Panc1 (cell line): ENCODE data around the gene FLRT1. TPM values are rescaled to one million over a fixed set of nuclear protein-coding genes. Genes with fewer than 3 reads are reported as not detected.

Source experiments
- ATAC-seq: fragments of 200-7000 bp; cut with Tn5 transposase; 2 replicates; pipeline ENCODE4 v1.9.1; 2020; ENCODE audit warnings: mild to moderate bottlenecking, moderate library complexity
- BruUV-seq: library from RNA; stranded (reverse); fragments of 400-500 nt; replicated peaks from 2 replicates; lab custom pipeline; 2021; lab: Mats Ljungman, UMichigan
- CTCF ChIA-PET: fragments of 300-600 bp; sonication (Branson Sonifier 250); formaldehyde crosslinking; loops from one replicate; lab custom pipeline; 2022; ENCODE audit warnings: antibody characterized with exemption; lab: Charles Lee
- POLR2A ChIA-PET: fragments of 300-600 bp; sonication (Branson Sonifier 250); formaldehyde crosslinking; loops from one replicate; lab custom pipeline; 2022; ENCODE audit warnings: antibody characterized with exemption; lab: Charles Lee
- DNase-seq: peaks from one replicate; pipeline ENCODE4 v3.0.0-alpha.2; 2010; ENCODE audit warnings: low read depth, low spot score
- H3K27ac ChIP-seq: 2 replicates; pipeline ENCODE4 v1.5.1; 2011; ENCODE audit warnings: mild to moderate bottlenecking, low read length, inconsistent platforms
- H3K27me3 ChIP-seq: fragments of 200-500 bp; sonication (Bioruptor generic); 2 replicates; pipeline ENCODE4 v1.6.0; 2014; ENCODE audit warnings: low read length, inconsistent platforms; ENCODE audit not compliant: control insufficient read depth, insufficient read depth
- H3K36me3 ChIP-seq: fragments of 200-500 bp; sonication (Bioruptor generic); 2 replicates; pipeline ENCODE4 v1.5.1; 2014; ENCODE audit warnings: inconsistent platforms, mild to moderate bottlenecking, low read length, moderate library complexity; ENCODE audit not compliant: control insufficient read depth, insufficient read depth
- H3K4me1 ChIP-seq: 2 replicates; pipeline ENCODE4 v1.5.1; 2011; ENCODE audit warnings: inconsistent platforms, mild to moderate bottlenecking, low read length, moderate library complexity; ENCODE audit not compliant: control insufficient read depth, insufficient read depth
- H3K4me3 ChIP-seq, 2 experiments: 2 replicates each; pipeline ENCODE4 v1.5.1; 2011 to 2012; ENCODE audit warnings: low read depth in 2 of 2, low read length in 2 of 2, mild to moderate bottlenecking in 2 of 2, inconsistent platforms in 1 of 2, moderate library complexity in 1 of 2
- H3K9me3 ChIP-seq: fragments of 200-500 bp; sonication (Bioruptor generic); 2 replicates; pipeline ENCODE4 v1.5.1; 2014; ENCODE audit warnings: low read depth, mild to moderate bottlenecking, inconsistent platforms, low read length, moderate library complexity; ENCODE audit not compliant: control insufficient read depth, insufficient read depth
- POLR2AphosphoS5 ChIP-seq: IDR thresholded peaks from 2 replicates; pipeline ENCODE4 v1.6.1; 2012; ENCODE audit warnings: mild to moderate bottlenecking, low read depth, low read length, moderate library complexity
- SIN3A ChIP-seq: IDR thresholded peaks from 2 replicates; pipeline ENCODE4 v1.6.1; 2012; ENCODE audit warnings: low read depth, mild to moderate bottlenecking, low read length, moderate library complexity, borderline replicate concordance; ENCODE audit not compliant: insufficient read depth
- TCF7L2 ChIP-seq: IDR thresholded peaks from 2 replicates; pipeline ENCODE4 v1.6.1; 2011; ENCODE audit warnings: mild to moderate bottlenecking, low read depth, low read length, inconsistent platforms
- in situ Hi-C: cut with HindIII; loops from 2 replicates; pipeline ENCODE4 v1.10.0; 2016; ENCODE audit warnings: low sequenced_read_pairs, low pct_unique_long_range_greater_than_20kb
- intact Hi-C: fragments of 100-400 bp; cut with micrococcal nuclease; formaldehyde crosslinking; loops from one replicate; pipeline ENCODE4 v1.10.0; 2022; ENCODE audit not compliant: unreplicated experiment
- total RNA-seq: library from RNA; stranded (reverse); gene quantifications from one replicate; pipeline ENCODE4 v1.2.1, GENCODE V29; 2021; ENCODE audit not compliant: unreplicated experiment
- TF ChIP-seq, protein P1 (sequence below), 2 experiments: IDR thresholded peaks; 2 replicates each; pipeline ENCODE4 v1.6.1; 2011 to 2012; ENCODE audit warnings: low read depth in 2 of 2, control low read depth in 1 of 2, low read length in 1 of 2, mild to moderate bottlenecking in 1 of 2, moderate library complexity in 1 of 2; ENCODE audit not compliant: insufficient read depth in 1 of 2
- TF ChIP-seq, protein P2 (sequence below): fragments of 450-650 bp; IDR thresholded peaks from 2 replicates; pipeline ENCODE4 v1.5.1; 2017; ENCODE audit warnings: mild to moderate bottlenecking

Gene FLRT1
- total RNA-seq, 1 experiment from 2014 or later = 0.51 TPM

GRCh38 chr11:63999349-64000025 is 36.2 kb upstream of the FLRT1 start:
- TF ChIP-seq POLR2AphosphoS5 (no peak), SIN3A (no peak), TCF7L2 (no peak)
- TF ChIP-seq, protein P1, sequence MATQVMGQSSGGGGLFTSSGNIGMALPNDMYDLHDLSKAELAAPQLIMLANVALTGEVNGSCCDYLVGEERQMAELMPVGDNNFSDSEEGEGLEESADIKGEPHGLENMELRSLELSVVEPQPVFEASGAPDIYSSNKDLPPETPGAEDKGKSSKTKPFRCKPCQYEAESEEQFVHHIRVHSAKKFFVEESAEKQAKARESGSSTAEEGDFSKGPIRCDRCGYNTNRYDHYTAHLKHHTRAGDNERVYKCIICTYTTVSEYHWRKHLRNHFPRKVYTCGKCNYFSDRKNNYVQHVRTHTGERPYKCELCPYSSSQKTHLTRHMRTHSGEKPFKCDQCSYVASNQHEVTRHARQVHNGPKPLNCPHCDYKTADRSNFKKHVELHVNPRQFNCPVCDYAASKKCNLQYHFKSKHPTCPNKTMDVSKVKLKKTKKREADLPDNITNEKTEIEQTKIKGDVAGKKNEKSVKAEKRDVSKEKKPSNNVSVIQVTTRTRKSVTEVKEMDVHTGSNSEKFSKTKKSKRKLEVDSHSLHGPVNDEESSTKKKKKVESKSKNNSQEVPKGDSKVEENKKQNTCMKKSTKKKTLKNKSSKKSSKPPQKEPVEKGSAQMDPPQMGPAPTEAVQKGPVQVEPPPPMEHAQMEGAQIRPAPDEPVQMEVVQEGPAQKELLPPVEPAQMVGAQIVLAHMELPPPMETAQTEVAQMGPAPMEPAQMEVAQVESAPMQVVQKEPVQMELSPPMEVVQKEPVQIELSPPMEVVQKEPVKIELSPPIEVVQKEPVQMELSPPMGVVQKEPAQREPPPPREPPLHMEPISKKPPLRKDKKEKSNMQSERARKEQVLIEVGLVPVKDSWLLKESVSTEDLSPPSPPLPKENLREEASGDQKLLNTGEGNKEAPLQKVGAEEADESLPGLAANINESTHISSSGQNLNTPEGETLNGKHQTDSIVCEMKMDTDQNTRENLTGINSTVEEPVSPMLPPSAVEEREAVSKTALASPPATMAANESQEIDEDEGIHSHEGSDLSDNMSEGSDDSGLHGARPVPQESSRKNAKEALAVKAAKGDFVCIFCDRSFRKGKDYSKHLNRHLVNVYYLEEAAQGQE (IDR thresholded peaks at IDR 0.05; ENCODE audit: insufficient read depth in 1 of 2, low read depth in 2 of 2, low read length in 1 of 2) = no peak
- TF ChIP-seq, protein P2, sequence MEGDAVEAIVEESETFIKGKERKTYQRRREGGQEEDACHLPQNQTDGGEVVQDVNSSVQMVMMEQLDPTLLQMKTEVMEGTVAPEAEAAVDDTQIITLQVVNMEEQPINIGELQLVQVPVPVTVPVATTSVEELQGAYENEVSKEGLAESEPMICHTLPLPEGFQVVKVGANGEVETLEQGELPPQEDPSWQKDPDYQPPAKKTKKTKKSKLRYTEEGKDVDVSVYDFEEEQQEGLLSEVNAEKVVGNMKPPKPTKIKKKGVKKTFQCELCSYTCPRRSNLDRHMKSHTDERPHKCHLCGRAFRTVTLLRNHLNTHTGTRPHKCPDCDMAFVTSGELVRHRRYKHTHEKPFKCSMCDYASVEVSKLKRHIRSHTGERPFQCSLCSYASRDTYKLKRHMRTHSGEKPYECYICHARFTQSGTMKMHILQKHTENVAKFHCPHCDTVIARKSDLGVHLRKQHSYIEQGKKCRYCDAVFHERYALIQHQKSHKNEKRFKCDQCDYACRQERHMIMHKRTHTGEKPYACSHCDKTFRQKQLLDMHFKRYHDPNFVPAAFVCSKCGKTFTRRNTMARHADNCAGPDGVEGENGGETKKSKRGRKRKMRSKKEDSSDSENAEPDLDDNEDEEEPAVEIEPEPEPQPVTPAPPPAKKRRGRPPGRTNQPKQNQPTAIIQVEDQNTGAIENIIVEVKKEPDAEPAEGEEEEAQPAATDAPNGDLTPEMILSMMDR = no peak
- peak; percentile 64 for ATAC-seq
- Histone ChIP-seq H3K4me3 (no peak overlapping the region), H3K9me3 (no peaks in the 10 kb centered on the region), H3K27me3 (no peaks in the 10 kb centered on the region), H3K27ac (no peak overlapping the region), H3K36me3 (peaks cover 2% of the 10 kb centered on the region; the same call in 1 of the 2 replicates), H3K4me1 (peaks cover 47% of the 10 kb centered on the region)
- BruUV-seq = no TSS peak
- in situ Hi-C loops (loop anchor here (10.0 kb wide), 1 partner anchor 75 kb away; no protein-coding TSS in a partner anchor), intact Hi-C loops (no loop called here)
- DNase-seq = no peak
- ChIA-PET POLR2A (interaction anchor here (0.7 kb wide), 1 partner anchor 38 kb away, joined by 3 read pairs; no protein-coding TSS in a partner anchor), CTCF (no interaction called here)

- intact Hi-C loops (no loop called here), in situ Hi-C loops (loop anchor here (10.0 kb wide), 1 partner anchor 75 kb away; no protein-coding TSS in a partner anchor)
- Histone ChIP-seq H3K27ac (no peak overlapping the region), H3K4me3 (no peak overlapping the region), H3K4me1 (peaks cover 50% of the 10 kb centered on the region), H3K36me3 (no peaks in the 10 kb centered on the region), H3K27me3 (no peaks in the 10 kb centered on the region), H3K9me3 (no peaks in the 10 kb centered on the region)
- no TSS peak for BruUV-seq
- ATAC-seq (no peak), DNase-seq (no peak)
- POLR2A ChIA-PET = no interaction called here
- TF ChIP-seq, protein P1 (IDR thresholded peaks at IDR 0.05; ENCODE audit: insufficient read depth in 1 of 2, low read depth in 2 of 2, low read length in 1 of 2) = no peak
- TF ChIP-seq, protein P2 = peak; percentile 73
- CTCF ChIA-PET = no interaction called here
Measured at GRCh38 chr11:64000026-64000739, 35.5 kb upstream of the FLRT1 start.
